Measurements from ENCODE around the gene EIF4EBP2. TPM values are rescaled to one million over a fixed set of nuclear protein-coding genes. Genes with fewer than 3 reads are reported as not detected.

Gene EIF4EBP2
- polyA plus RNA-seq, 1 donor (not counting 4 experiments of a cell fraction or from before 2014, with no cell fraction given): 18.9 TPM

DNA sequence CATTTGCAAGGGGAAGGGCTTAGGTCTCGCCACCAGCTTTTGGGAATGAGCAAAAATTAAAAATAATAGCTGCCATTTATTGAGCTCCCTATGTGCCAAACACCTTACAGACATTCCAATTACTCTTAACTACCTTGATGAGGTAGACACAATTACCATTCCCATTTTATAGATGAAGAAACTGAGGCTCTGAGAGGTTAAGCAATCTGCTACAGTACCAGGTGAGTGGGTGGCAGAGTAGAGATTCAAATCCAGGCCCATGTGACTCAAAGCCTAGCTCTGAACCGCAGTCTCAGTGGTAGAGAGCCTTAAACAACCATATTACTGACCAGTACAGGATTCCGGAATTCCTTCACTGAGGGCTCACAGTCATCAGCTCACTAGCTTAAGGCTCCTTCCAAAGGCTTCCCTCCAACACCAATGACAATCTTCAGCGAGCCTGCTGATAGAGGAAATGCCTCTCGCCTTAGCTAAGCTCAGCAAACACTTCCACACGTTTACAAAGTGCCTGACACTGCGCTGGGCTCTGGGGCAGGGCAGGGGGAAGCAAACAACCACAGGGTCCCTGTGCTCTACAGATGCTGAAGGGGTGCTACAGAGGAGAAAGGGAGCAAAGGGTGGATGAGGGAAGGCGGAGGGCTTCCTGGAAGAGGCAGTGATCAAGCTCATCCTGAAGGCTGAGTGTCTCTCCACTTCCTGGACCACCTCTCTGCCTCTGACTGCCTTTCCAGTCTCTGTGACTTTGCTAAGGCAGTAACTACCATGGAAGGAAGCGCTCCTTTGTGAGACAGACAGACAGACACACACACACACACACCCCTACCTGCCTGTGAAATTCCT, 28.9 kb upstream of the EIF4EBP2 start:
- H3K27ac ChIP-seq (ENCODE audit: control insufficient read depth, insufficient read depth, low read length): no peak overlapping the region

DNA sequence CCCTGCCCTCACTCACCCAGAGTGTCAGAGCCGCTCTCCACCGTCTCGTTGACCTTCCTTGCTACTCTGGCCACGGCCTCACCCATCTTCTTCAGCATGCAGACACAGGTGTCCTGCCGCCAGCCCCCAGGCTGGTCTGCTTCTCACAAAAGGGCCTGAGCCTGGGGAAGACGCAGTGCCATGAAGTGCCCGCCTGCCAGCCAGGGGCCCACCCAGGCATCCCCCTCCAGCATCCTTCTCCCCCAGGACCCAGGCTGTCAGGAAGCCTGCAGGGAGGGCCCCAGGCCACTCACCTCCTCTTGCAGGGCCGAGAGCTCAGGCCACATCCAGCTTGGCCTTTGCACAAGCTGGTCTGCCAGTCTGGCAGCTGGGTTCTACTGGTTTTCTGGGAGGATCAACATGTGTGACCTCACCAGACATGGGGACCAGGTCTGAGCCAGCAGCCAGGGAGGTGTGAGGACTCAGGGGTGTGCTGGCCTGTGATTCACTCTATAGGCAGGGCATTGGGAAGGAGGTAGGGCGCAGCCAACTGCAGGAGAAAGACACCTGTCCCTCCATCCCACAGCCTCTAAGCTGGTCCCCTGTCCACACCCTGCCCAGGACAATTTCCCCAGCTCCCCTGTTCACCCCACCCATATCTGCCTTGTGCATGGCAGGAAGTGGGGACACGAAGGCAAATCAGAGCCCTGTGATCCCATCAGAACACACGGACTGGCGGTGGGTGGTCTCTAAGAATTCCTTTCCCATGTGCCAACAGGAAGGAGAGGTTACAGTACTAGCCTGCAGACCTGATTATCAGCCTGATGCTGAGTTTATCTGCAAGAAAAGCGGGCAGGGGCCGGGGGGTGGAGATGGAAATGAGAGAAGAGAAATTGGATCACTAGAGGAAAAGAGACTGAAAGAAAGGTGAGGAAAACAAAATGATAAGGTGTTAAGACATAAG, 27.2 kb upstream of the EIF4EBP2 start:
- Histone ChIP-seq H3K27me3 (ENCODE audit: control insufficient read depth, extremely low read depth, insufficient read depth, low read length) (peaks cover 3% of the 10 kb centered on the region), H3K36me3 (ENCODE audit: control insufficient read depth in 2 of 2, extremely low read depth in 1 of 2, insufficient read depth in 2 of 2, low read length in 2 of 2) (no peaks in the 10 kb centered on the region), H4K20me1 (ENCODE audit: control insufficient read depth, extremely low read depth, insufficient read depth, low read length) (no peaks in the 10 kb centered on the region), H3K79me2 (ENCODE audit: control insufficient read depth, insufficient read depth, low read length) (no peaks in the 10 kb centered on the region), H3K4me2 (ENCODE audit: control insufficient read depth, extremely low read depth, insufficient read depth, low read depth, low read length) (no peak overlapping the region), H3K9me1 (ENCODE audit: control insufficient read depth, extremely low read depth, insufficient read depth, low read length) (peaks cover 5% of the 10 kb centered on the region), H3K4me1 (ENCODE audit: control insufficient read depth, extremely low read depth, insufficient read depth, low read length) (peaks cover 23% of the 10 kb centered on the region), H3K27ac (ENCODE audit: control insufficient read depth, insufficient read depth, low read length) (no peak overlapping the region), H3K9ac (ENCODE audit: control insufficient read depth, extremely low read depth, insufficient read depth, low read length) (no peak overlapping the region), H3K4me3 (ENCODE audit: control insufficient read depth in 2 of 3, extremely low read depth in 1 of 3, insufficient read depth in 2 of 3, low read depth in 1 of 3, low read length in 3 of 3) (no peak overlapping the region), H3K9me3 (ENCODE audit: control insufficient read depth, low read depth, low read length) (no peaks in the 10 kb centered on the region), H2AFZ (ENCODE audit: control insufficient read depth, low read length) (no peak overlapping the region)
- dilution Hi-C loops (cut with MboI; ENCODE audit: extremely low pct_ligation_motif_present, low sequenced_read_pairs): no loop called here
- peak; percentile 44 for DNase-seq (ENCODE audit: low read depth, low spot score)
- TF ChIP-seq EZH2 (IDR thresholded peaks at IDR 0.05; ENCODE audit: low read length): no peak
- TF ChIP-seq, protein P1, sequence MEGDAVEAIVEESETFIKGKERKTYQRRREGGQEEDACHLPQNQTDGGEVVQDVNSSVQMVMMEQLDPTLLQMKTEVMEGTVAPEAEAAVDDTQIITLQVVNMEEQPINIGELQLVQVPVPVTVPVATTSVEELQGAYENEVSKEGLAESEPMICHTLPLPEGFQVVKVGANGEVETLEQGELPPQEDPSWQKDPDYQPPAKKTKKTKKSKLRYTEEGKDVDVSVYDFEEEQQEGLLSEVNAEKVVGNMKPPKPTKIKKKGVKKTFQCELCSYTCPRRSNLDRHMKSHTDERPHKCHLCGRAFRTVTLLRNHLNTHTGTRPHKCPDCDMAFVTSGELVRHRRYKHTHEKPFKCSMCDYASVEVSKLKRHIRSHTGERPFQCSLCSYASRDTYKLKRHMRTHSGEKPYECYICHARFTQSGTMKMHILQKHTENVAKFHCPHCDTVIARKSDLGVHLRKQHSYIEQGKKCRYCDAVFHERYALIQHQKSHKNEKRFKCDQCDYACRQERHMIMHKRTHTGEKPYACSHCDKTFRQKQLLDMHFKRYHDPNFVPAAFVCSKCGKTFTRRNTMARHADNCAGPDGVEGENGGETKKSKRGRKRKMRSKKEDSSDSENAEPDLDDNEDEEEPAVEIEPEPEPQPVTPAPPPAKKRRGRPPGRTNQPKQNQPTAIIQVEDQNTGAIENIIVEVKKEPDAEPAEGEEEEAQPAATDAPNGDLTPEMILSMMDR (optimal IDR thresholded peaks at IDR 0.05 in 1 of 3, IDR thresholded peaks at IDR 0.05 in 1 of 3, conservative IDR thresholded peaks at IDR 0.05 in 1 of 3; ENCODE audit: extremely low read depth in 1 of 3, insufficient read depth in 2 of 3, low read length in 3 of 3): no peak
- peak; percentile 41 for FAIRE-seq

More for the DNA sequence above, 28.9 kb upstream of the EIF4EBP2 start:
- Histone ChIP-seq H2AFZ (ENCODE audit: control insufficient read depth, low read length) (no peak overlapping the region), H4K20me1 (ENCODE audit: control insufficient read depth, extremely low read depth, insufficient read depth, low read length) (no peaks in the 10 kb centered on the region), H3K27me3 (ENCODE audit: control insufficient read depth, extremely low read depth, insufficient read depth, low read length) (no peaks in the 10 kb centered on the region), H3K9ac (ENCODE audit: control insufficient read depth, extremely low read depth, insufficient read depth, low read length) (no peak overlapping the region), H3K79me2 (ENCODE audit: control insufficient read depth, insufficient read depth, low read length) (no peaks in the 10 kb centered on the region), H3K9me3 (ENCODE audit: control insufficient read depth, low read depth, low read length) (no peaks in the 10 kb centered on the region), H3K9me1 (ENCODE audit: control insufficient read depth, extremely low read depth, insufficient read depth, low read length) (peaks cover 5% of the 10 kb centered on the region), H3K4me3 (ENCODE audit: control insufficient read depth in 2 of 3, extremely low read depth in 1 of 3, insufficient read depth in 2 of 3, low read depth in 1 of 3, low read length in 3 of 3) (no peak overlapping the region), H3K4me1 (ENCODE audit: control insufficient read depth, extremely low read depth, insufficient read depth, low read length) (peaks cover 21% of the 10 kb centered on the region), H3K4me2 (ENCODE audit: control insufficient read depth, extremely low read depth, insufficient read depth, low read depth, low read length) (no peak overlapping the region), H3K36me3 (ENCODE audit: control insufficient read depth in 2 of 2, extremely low read depth in 1 of 2, insufficient read depth in 2 of 2, low read length in 2 of 2) (no peaks in the 10 kb centered on the region)
- TF ChIP-seq, protein P1 (optimal IDR thresholded peaks at IDR 0.05 in 1 of 3, IDR thresholded peaks at IDR 0.05 in 1 of 3, conservative IDR thresholded peaks at IDR 0.05 in 1 of 3; ENCODE audit: extremely low read depth in 1 of 3, insufficient read depth in 2 of 3, low read length in 3 of 3): no peak
- no peak for TF ChIP-seq EZH2 (IDR thresholded peaks at IDR 0.05; ENCODE audit: low read length)
- no peak for FAIRE-seq
- dilution Hi-C loops (cut with MboI; ENCODE audit: extremely low pct_ligation_motif_present, low sequenced_read_pairs): no loop called here
- no peak for DNase-seq (ENCODE audit: low read depth, low spot score)
